HuH-7 (cell line): Measurements from ENCODE around the gene MAP3K7.

Experiments used
- DNase-seq: peaks from one replicate; pipeline ENCODE4 v3.0.0; 2011; ENCODE audit warnings: low spot score

Gene MAP3K7

DNA sequence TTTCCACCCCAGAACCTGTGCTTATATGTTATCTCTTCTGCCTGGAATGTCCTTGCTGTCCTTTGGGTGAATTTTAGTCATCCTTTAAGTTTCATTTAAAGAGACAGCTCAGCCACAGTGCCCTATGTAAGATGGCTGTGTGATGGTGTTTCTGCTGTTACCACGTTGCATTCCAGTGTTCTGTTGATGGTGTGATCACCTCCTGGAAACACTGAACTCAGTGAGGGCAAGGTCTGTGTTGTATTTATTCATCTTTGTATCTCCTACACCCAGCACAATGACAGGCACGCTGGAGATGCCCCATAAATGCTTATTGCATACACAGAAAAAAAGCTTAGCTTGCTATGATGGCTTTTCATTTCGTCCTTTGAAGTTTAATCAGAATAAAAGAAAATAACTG lies 102.5 kb downstream of the MAP3K7 start:
- DNase-seq, result no peak

DNA sequence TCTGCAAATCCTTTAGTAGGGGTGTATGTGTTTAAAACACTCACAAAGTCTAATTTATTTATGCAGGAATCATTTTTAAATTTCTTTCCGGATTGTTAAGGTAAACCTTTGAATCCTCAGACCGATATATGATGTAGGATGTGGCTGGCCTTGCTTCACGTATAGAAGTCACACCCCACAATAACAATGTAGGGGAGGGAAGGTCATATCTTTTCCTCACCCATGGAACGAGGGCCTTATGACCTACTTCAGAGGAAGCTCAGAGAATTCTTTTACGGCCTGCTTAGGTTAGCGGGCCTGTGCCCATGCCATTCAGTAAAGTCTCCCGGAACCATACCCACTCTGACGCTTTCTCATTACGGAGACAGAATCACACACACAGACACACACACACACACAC lies 102.9 kb downstream of the MAP3K7 start:
- DNase-seq, result no peak

DNA sequence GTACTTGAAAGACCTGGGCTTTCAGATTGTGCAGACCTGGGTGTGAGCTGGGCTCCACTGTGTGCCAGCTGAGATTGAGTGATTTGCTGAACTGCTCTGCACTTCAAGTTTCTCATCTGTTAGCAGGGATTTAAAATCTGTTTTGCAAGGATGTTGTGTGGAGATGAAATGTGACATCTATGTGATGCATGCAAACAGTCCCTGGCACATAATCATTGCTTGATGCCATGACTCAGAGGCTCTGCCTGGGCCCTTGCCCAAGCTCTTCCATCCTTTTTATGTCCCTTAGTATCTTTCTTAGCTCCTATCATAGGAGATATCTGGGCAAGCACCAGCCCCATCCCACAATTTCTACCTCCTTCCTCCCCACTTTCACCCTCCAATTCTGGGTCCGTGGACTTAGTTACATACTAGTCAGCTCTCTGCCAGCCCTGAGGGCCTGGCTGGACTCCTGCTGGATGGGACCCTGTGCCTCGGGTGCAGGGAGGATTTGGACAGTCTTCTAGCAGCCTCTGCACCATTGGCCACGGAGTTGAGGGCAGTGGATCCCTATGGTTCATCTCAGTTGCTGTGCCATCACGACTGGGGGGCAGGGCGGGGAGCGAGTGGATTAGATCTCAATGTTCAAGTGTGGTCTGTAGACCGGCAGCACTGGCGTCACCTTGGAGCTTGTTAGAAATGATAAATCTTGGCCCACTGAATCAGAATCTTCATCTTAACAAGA lies 103.6 kb downstream of the MAP3K7 start:
- no peak for DNase-seq

DNA sequence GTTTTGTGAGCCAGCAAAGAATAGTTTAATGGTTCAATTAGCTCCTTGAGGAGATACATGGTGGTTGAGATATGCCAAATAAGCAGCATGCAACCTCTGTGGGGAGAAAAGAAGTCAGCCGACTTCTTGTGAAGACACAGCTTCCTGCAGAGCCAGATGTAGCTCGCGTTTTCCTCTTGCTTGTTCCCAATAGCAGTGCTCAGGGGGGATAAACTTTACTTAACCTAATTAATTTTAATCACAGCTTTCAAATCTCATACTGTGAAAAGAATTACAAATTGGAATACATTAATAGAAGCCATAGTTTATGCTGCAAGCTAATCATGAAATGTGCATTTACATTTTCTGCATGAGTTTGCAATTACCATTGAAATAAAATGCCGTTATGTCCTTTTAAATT lies 106.2 kb downstream of the MAP3K7 start:
- DNase-seq, result no peak

DNA sequence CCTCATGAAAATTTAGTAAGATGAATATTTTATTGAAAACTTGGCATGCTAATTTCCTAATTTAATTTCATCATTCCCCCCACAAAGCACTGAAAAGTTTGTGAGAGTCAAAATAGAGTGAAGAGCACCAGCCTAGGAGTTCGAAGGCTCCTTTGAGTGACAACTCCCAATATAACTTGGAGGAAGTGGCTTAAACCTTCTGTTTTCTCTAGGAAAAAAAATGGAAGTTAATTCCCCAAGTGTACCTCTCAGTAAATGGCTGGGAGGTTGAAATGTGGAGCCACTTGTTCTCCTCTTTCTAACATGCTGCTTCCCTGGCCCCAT lies 107.3 kb downstream of the MAP3K7 start:
- no peak for DNase-seq

DNA sequence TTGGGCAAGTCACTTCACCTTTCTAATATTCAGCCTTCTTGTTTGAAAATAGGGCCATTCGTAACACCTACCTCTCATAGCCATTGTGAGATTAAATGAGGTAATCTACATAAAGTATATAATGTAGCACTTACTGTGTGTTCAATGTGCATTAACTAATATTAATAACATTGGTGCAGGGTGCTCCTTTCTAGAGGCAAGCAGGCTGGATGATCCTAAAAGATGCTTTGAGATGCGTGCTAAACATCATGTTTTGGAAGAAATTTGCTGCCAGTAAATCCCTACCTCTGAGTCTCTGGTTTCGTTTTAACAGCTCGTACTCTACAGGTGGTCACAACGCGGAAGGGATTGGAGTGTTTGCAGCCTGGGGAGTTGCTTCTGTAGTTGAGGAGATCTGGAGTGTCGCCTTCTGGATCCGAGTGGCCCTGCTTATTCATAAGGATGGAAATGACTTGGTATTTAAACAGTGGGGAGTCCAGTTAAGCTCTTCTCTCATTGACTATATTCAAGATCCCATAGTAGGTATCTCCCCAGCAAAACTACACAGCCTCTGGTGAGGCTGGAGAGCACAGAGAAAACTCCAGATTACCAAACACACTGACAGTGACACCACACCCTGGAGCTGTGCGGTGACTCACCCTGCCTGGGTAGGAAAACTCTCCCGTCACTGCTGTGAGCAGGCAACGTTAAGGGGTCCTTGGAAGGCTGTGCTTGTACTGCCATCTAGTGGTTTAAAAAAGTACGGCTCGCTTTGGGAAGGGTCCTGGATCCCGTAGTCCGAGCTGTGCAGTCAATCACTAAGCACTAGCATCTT lies 107.9 kb downstream of the MAP3K7 start:
- peak; percentile 89 for DNase-seq

DNA sequence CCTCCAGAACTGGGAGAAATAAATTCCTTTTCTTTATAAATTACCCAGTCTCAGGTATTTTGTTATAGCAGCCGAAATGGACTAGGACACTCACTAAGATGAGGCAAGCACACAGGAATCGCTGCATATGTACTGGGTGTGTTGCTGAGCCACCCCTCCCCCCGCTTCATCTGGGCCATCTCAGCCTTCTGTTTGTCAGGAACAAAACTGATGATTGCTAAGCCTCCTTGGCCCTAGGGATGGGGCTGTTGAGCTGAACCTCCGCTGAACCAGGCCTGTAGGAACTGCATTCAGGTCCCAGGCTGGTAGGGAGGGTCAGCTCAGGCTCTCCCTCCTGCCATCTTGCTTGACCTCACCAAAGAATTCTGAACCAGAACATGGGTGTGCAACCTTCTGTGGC lies 108.6 kb downstream of the MAP3K7 start:
- DNase-seq, result no peak

DNA sequence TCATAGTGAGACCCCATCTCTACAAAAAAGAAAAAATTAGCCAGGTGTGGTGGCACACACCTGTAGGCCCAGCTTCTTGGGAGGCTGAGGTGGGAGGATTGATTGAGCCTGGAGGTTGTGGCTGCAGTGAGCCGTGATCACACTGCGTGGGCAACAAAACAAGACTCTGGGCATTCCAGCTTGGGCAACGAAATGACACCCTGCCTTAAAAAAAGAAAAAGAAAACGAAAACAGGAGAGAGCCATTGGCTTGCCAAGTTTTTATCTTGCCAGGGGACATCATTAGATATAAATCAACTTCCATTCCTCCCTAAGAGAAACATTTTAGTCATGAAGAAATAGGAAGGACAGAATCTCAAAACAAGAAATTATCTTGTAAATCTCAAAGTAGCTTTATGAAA lies 109.5 kb downstream of the MAP3K7 start:
- DNase-seq, result no peak

DNA sequence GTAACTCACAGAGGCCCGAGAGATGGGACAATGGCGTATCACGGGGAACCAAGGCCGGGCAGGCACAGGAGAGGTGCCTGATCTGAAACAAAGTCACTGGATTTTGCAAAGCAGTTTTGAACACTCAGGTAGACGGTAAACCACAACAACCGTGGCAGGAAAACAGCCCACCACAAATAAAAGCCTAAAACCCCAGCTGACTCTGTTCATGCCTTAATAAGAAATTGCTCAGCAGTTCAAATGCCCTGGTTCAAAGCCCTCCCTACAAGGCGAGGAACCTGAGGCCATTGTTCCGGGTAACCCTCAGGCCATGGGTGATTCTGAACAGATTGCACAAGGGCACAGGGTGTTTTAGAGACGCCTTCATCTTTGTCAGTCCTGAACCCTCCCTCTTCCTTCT lies 114.2 kb downstream of the MAP3K7 start:
- no peak for DNase-seq

DNA sequence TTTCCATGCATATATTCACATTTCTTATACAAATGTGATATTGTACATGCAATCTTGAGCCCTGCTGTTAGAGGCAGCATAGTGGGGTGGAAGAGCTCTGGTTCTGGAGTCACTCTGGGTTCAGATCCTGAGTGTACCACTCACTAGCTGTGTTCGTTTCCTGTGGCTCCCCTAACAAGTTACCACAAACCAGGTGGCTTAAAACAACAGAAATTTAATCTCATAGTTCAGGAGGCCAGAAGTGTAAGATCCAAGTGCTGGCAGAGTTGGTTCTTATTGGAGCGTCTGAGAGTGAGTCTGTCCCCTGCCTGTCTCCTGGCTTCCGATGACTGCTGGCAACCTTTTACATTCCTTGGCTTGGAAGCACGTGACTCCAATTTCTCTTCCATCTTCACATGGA lies 115.6 kb downstream of the MAP3K7 start:
- no peak for DNase-seq

DNA sequence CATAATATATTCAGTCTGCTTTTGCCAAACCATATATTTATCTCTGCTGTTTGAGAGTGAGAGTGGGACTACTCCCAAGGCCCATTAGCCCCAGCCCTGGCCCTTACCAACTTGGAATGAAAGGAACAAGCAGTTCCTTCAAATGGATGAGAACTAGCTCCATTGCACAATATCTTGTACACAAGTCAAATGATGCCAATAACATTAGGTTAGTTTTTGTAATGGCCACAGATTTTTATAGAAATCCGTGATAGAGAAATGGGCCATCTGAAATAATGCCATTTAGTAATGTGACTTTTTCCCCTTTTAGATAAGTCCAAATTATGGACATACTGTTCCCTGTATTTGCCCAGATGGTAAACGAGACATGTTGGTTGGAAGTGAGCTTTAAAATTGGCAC lies 117.0 kb downstream of the MAP3K7 start:
- DNase-seq, result no peak

DNA sequence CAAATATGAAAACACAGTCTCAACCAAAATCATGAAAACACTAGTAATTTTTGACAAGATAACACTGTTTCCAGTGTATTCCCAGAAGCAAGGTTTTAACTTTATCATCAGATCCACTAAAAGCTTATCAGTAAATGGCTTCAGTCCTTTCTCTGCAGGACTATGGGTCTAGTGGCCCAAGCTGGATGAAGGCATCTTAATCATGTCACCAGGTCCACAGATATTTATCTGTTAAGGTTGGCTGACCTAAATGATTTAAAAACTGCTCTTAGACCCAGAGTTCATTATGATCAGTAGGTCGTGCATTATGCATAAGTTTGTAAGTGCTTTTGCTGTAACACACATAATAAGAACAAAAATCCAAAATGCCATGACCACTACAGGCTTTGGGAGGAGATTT lies 118.0 kb downstream of the MAP3K7 start:
- no peak for DNase-seq

DNA sequence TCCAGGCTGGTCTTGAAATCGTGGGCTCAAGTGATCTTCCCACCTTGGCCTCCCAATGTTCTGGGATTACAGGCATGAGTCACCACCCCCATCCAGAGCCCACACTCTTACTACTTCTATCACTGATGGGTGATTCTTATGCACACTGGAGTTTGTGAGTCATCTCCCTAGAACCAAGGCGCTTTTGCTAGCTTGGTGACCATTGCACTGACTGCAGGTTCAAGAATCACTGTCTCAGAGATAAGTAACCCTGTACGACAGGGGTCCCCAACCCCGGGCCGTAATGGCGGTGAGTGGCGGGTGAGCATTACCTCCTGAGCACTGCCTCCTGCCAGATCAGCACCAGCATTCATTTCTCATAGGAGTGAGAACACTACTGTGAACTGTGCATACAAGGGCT lies 118.8 kb downstream of the MAP3K7 start:
- DNase-seq, result no peak

DNA sequence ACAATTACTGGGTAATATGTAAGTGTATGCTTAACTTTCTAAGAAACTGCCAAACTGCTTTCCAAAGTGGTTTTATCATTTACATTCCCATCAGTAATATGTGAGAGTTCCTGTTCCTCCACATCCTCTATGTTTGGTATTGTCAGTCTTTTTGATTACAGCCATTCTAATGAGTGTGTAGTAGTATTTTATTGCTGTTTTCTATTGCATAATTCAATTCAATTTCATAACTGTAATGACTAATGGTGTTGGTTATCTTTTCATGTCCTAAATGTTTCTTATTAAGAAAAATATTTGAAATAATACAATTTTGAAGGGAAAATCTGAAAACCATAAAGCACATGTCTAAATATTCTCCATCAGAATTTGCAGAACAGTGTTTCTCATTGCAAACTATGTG lies 119.3 kb downstream of the MAP3K7 start:
- no peak for DNase-seq

DNA sequence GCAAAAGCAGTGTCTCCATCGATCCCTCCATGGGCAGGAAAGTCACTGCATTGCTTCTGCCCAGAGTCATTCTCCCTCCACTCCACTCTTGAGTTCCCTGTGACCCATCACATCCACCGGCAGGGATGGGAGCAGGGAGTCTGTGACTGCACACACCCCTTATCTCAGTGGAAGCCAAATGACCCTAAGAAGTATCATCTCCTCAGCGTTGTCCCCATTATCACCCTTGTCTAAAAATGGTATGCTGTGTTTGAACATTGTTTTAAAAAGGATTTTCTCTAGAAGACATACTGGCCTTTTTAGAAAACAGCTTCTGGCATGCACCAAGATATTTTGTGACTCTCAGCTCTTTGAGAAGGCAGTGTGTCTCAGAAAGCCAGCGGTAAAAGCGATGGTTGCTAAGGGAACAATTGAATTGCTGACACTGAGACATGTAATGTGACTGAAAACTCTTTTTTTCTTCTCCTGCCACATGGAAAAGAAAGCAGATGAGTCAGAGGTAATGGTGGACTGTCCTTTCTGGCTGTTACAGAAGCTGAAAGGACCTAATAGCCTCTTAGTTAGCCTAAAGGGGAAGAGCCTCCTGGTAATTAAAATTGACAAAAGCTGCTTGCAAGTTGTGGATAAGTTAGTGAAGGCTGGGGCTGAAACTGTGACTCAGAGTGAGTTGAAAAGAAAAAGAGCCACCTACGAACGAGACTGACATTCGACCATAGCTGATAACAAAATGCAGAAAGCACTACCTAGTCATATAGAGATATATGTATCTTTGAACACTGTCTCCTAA lies 120.5 kb downstream of the MAP3K7 start:
- DNase-seq, result no peak

DNA sequence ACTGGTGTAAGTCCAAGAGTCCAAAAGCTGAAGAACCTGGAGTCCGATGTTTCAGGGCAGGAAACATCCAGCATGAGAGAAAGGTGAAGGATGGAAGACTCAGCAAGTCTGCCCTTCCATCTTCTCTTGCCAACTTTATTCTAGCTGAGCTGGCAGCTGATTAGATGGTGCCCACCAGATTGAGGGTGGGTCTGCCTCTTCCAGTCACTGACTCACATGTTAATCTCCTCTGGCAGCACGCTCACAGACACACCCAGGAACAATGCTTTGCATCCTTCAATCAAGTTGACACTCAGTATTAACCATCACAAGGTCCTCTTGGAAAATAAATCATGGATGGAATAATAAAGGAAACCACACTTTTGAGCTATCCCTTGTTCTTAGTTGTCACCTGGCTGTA lies 121.2 kb downstream of the MAP3K7 start:
- no peak for DNase-seq

DNA sequence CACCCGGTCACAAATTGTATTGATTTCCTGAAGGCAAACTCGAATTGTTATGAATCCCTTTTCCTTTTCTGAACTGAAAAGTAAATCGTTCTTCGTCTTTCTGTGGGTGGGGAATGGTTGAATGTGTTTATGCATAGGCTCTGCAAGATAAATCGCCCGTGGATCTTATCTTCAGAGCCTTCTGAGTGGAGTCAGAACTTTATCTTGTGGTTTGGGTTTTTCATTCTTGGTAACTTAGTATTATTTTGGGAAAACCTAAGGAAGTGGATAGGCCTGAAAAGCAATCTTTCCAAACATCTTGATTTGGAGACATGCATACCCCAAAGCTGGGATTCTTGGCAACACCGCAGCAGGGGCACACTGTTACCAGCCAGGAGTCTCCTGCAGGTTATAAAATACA lies 122.4 kb downstream of the MAP3K7 start:
- DNase-seq, result no peak

DNA sequence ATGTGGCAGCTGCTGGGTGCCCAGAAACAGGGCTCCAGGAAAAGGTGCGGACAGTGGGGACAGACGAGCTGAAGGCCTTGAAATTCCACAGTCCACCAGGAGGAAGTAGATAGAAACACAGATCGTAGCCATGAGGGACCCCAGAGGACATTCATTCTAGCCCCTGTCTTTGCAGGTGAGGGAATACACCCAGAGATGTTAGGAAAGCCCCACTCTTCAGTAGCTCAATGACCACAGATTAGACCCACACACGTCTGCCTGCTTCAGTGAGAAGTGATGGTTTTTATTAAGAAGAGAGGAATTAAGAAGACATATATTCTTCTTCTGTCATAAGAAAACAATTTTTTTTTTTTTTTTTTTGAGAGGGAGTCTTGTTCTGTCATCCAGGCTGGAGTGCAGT lies 123.0 kb downstream of the MAP3K7 start:
- DNase-seq, result no peak
